Stimulated activated CD4-positive, alpha-beta T cell treated with anti-CD3 and anti-CD28 coated beads, Interleukin-12 subunit alpha, Interleukin-12 subunit beta, amount 100 ng/mL, for 48 hours (primary cell): ENCODE measurements around the gene ARHGEF19.
"Not testable (repeated sequence)": the region's sequence is repeated elsewhere in the genome, so short reads cannot be mapped to it uniquely, and the experiment has no call there.

Experiments used
- DNase-seq, 3 donors: peaks; one replicate each; pipeline ENCODE4 v3.0.0-alpha.2; 2020; ENCODE audit warnings: low read depth in 2 of 3, low spot score in 1 of 3

ARHGEF19 gene

GRCh38 chr1:16183179-16183578 lies 29.3 kb downstream of the ARHGEF19 start:
- DNase-seq, result no peak

- DNase-seq, result no peak
These were observed 30.3 kb downstream of the ARHGEF19 start for GRCh38 chr1:16181887-16182719.

GRCh38 chr1:16180291-16180824 lies 32.1 kb downstream of the ARHGEF19 start:
- DNase-seq, result no peak

- no peak for DNase-seq
These were observed 33.6 kb downstream of the ARHGEF19 start for GRCh38 chr1:16178596-16179497.

GRCh38 chr1:16177306-16177705 lies 35.1 kb downstream of the ARHGEF19 start:
- no peak for DNase-seq

GRCh38 chr1:16176653-16177052 lies 35.8 kb downstream of the ARHGEF19 start:
- no peak for DNase-seq

- no peak for DNase-seq
These were observed 36.6 kb downstream of the ARHGEF19 start for GRCh38 chr1:16175610-16176553.

- DNase-seq, result no peak
These were observed 37.4 kb downstream of the ARHGEF19 start for GRCh38 chr1:16174886-16175598.

- DNase-seq, result no peak
These were observed 38.1 kb downstream of the ARHGEF19 start for GRCh38 chr1:16174261-16174868.

- no peak for DNase-seq
These were observed 38.8 kb downstream of the ARHGEF19 start for GRCh38 chr1:16173447-16174260.

GRCh38 chr1:16172964-16173446 lies 39.4 kb downstream of the ARHGEF19 start:
- no peak for DNase-seq

- no peak for DNase-seq
These were observed 40.1 kb downstream of the ARHGEF19 start for GRCh38 chr1:16172218-16172830.

GRCh38 chr1:16171314-16172151 lies 40.9 kb downstream of the ARHGEF19 start:
- DNase-seq, result no peak

GRCh38 chr1:16170283-16170673 lies 42.2 kb downstream of the ARHGEF19 start:
- DNase-seq, result no peak

GRCh38 chr1:16168622-16169360 lies 43.7 kb downstream of the ARHGEF19 start:
- no peak for DNase-seq

- not testable (repeated sequence) for DNase-seq
These were observed 44.3 kb downstream of the ARHGEF19 start for GRCh38 chr1:16168144-16168495.
